GM23338 (cell line): ENCODE measurements around the gene PEX13. TPM values are rescaled to one million over a fixed set of nuclear protein-coding genes. Genes with fewer than 3 reads are reported as not detected.

Experiments
- ATAC-seq: fragments of 200-7000 bp; cut with Tn5 transposase; 3 replicates; pipeline ENCODE4 v1.9.1; 2020
- DNase-seq: peaks from one replicate; pipeline ENCODE4 v3.0.0-alpha.2; 2015; ENCODE audit warnings: low spot score
- H2AFZ ChIP-seq: fragments of 200-600 bp; sonication (generic); 2 replicates; pipeline ENCODE4 v1.8.0; 2016; ENCODE audit warnings: antibody characterized with exemption, mild to moderate bottlenecking, moderate library complexity
- H3F3A ChIP-seq: fragments of 200-600 bp; sonication (generic); replicated peaks from 2 replicates; pipeline ENCODE4 v1.8.0; 2017; ENCODE audit warnings: antibody characterized with exemption, mixed run types, low read depth
- H3K27ac ChIP-seq: fragments of 200-600 bp; sonication (generic); 2 replicates; pipeline ENCODE4 v1.6.1; 2016; ENCODE audit warnings: low read depth
- H3K27me3 ChIP-seq: fragments of 200-600 bp; sonication (generic); 2 replicates; pipeline ENCODE4 v1.8.0; 2016; ENCODE audit warnings: mild to moderate bottlenecking, mixed run types, moderate library complexity; ENCODE audit not compliant: insufficient read depth
- H3K36me3 ChIP-seq: fragments of 200-600 bp; sonication (generic); 2 replicates; pipeline ENCODE4 v1.8.0; 2016; ENCODE audit warnings: mild to moderate bottlenecking; ENCODE audit not compliant: insufficient read depth
- H3K4me1 ChIP-seq: fragments of 200-600 bp; sonication (generic); 2 replicates; pipeline ENCODE4 v1.8.0; 2016; ENCODE audit warnings: mild to moderate bottlenecking, moderate library complexity; ENCODE audit not compliant: insufficient read depth
- H3K4me2 ChIP-seq: fragments of 200-600 bp; sonication (generic); 2 replicates; pipeline ENCODE4 v1.7.1; 2017; ENCODE audit warnings: mixed run types
- H3K4me3 ChIP-seq: fragments of 200-600 bp; sonication (generic); 2 replicates; pipeline ENCODE4 v1.6.1; 2016; ENCODE audit warnings: mixed run types
- H3K79me2 ChIP-seq: fragments of 200-600 bp; sonication (generic); replicated peaks from 2 replicates; pipeline ENCODE4 v1.8.0; 2017; ENCODE audit warnings: mild to moderate bottlenecking; ENCODE audit not compliant: insufficient read depth
- H3K9me2 ChIP-seq: fragments of 200-600 bp; sonication (generic); 2 replicates; pipeline ENCODE4 v1.8.0; 2017; ENCODE audit not compliant: insufficient read depth
- H4K20me1 ChIP-seq: fragments of 200-600 bp; sonication (generic); replicated peaks from 2 replicates; pipeline ENCODE4 v1.8.0; 2017; ENCODE audit warnings: mild to moderate bottlenecking; ENCODE audit not compliant: insufficient read depth
- H3K27ac Mint-ChIP-seq: 2 replicates; pipeline ENCODE4 v1.8.0; 2020; ENCODE audit warnings: inconsistent platforms, mild to moderate bottlenecking, moderate library complexity, mixed read lengths
- H3K27me3 Mint-ChIP-seq: 3 replicates; pipeline ENCODE4 v1.8.0; 2022; ENCODE audit warnings: low read depth, mild to moderate bottlenecking, moderate library complexity, mixed read lengths, inconsistent platforms; ENCODE audit not compliant: insufficient read depth, poor library complexity
- H3K36me3 Mint-ChIP-seq: 3 replicates; pipeline ENCODE4 v1.8.0; 2021; ENCODE audit warnings: low read depth, mild to moderate bottlenecking, inconsistent platforms, moderate library complexity, mixed read lengths
- H3K4me1 Mint-ChIP-seq: 3 replicates; pipeline ENCODE4 v1.8.0; 2020; ENCODE audit warnings: mild to moderate bottlenecking, inconsistent platforms, mixed read lengths
- H3K4me3 Mint-ChIP-seq: 3 replicates; pipeline ENCODE4 v1.8.0; 2021; ENCODE audit warnings: moderate library complexity, mild to moderate bottlenecking, inconsistent platforms, mixed read lengths
- H3K9me3 Mint-ChIP-seq: 3 replicates; pipeline ENCODE4 v1.8.0; 2020; ENCODE audit warnings: moderate library complexity, mild to moderate bottlenecking, inconsistent platforms, mixed read lengths
- CREB1 ChIP-seq: fragments of 250-450 bp; sonication (Bioruptor Pico); IDR thresholded peaks from 2 replicates; pipeline ENCODE4 v1.5.0; 2020; ENCODE audit warnings: low read depth, mild to moderate bottlenecking, moderate library complexity
- ETS1 ChIP-seq: IDR thresholded peaks from 2 replicates; pipeline ENCODE4 v1.6.1; 2016; ENCODE audit warnings: antibody characterized with exemption
- EZH2 ChIP-seq: fragments of 200-600 bp; sonication (generic); IDR thresholded peaks from one replicate; pipeline ENCODE4 v1.8.0; 2017; ENCODE audit warnings: antibody characterized with exemption, mild to moderate bottlenecking, low read depth; ENCODE audit not compliant: unreplicated experiment
- EZH2phosphoT487 ChIP-seq: fragments of 200-600 bp; sonication (generic); IDR thresholded peaks from one replicate; pipeline ENCODE4 v1.8.1; 2018; ENCODE audit warnings: antibody characterized with exemption; ENCODE audit not compliant: unreplicated experiment
- JUNB ChIP-seq: IDR thresholded peaks from one replicate; pipeline ENCODE4 v1.6.1; 2016; ENCODE audit warnings: antibody characterized with exemption; ENCODE audit not compliant: unreplicated experiment
- NANOG ChIP-seq: IDR thresholded peaks from 2 replicates; pipeline ENCODE4 v1.6.1; 2016; ENCODE audit warnings: antibody characterized with exemption, borderline replicate concordance
- POLR2AphosphoS5 ChIP-seq: IDR thresholded peaks from 2 replicates; pipeline ENCODE4 v1.6.1; 2016; ENCODE audit warnings: antibody characterized with exemption, low read depth
- REST ChIP-seq: IDR thresholded peaks from one replicate; pipeline ENCODE4 v1.6.1; 2018; ENCODE audit warnings: antibody characterized with exemption; ENCODE audit not compliant: unreplicated experiment
- STAT1 ChIP-seq: IDR thresholded peaks from one replicate; pipeline ENCODE4 v1.6.1; 2016; ENCODE audit warnings: antibody characterized with exemption; ENCODE audit not compliant: unreplicated experiment
- ZNF114 ChIP-seq: fragments of 250-450 bp; sonication (Bioruptor Pico); IDR thresholded peaks from 2 replicates; pipeline ENCODE4 v1.5.0; 2020; ENCODE audit warnings: mild to moderate bottlenecking, moderate library complexity
- ZNF331 ChIP-seq: fragments of 250-450 bp; sonication (Bioruptor Pico); IDR thresholded peaks from 2 replicates; pipeline ENCODE4 v1.5.0; 2020; ENCODE audit warnings: low read depth, mild to moderate bottlenecking, moderate library complexity
- polyA plus RNA-seq: library from polyadenylated mRNA; unstranded; fragments of >200 nt; fragmentation: Nextera tagmentation; extraction: Ambion mirVana; gene quantifications from 2 replicates; pipeline ENCODE4 v1.2.1, GENCODE V29; 2016
- total RNA-seq: library from RNA; depleted of rRNA; stranded (reverse); fragments of >200 nt; shearing (Covaris generic); gene quantifications from 2 replicates; pipeline ENCODE4 v1.2.3, GENCODE V29; 2014
- TF ChIP-seq, protein P1 (sequence below): fragments of 250-450 bp; sonication (Bioruptor Pico); IDR thresholded peaks from 2 replicates; pipeline ENCODE4 v1.5.0; 2020; ENCODE audit warnings: mild to moderate bottlenecking, moderate library complexity
- TF ChIP-seq, protein P2 (sequence below), 2 experiments: fragments of 200-600 bp in 1 of 2; sonication (generic) in 1 of 2; conservative IDR thresholded peaks; 2 replicates each; pipeline versions ENCODE4 v1.5.1 to v1.6.1; 2016 to 2017; ENCODE audit warnings: antibody characterized with exemption in 2 of 2, low read depth in 2 of 2, mild to moderate bottlenecking in 2 of 2, moderate library complexity in 1 of 2

Gene PEX13
- total and polyA plus RNA-seq, 2 experiments from 2014 or later: 15.8 to 29.2 TPM

- H3K9me2 ChIP-seq: no peaks in the 10 kb centered on the region
- no peaks in the 10 kb centered on the region for H3K79me2 ChIP-seq
- H3K27me3 Mint-ChIP-seq: peaks cover 4% of the 10 kb centered on the region
- H3K27ac Mint-ChIP-seq: no peak overlapping the region
- ATAC-seq: no peak
- no peak overlapping the region for H3K4me3 ChIP-seq
- no peak for DNase-seq
- no peak overlapping the region for H3K27ac ChIP-seq
- no peaks in the 10 kb centered on the region for H4K20me1 ChIP-seq
- H3K4me3 Mint-ChIP-seq: no peak overlapping the region
- no peak overlapping the region for H3K4me2 ChIP-seq
- no peaks in the 10 kb centered on the region for H3K4me1 Mint-ChIP-seq
- TF ChIP-seq JUNB (no peak), EZH2phosphoT487 (no peak), ZNF114 (CRISPR knock-in tag) (no peak), ETS1 (no peak), STAT1 (no peak), CREB1 (CRISPR knock-in tag) (no peak), NANOG (no peak), REST (no peak), EZH2 (no peak), ZNF331 (no peak), POLR2AphosphoS5 (no peak)
- TF ChIP-seq, protein P1, sequence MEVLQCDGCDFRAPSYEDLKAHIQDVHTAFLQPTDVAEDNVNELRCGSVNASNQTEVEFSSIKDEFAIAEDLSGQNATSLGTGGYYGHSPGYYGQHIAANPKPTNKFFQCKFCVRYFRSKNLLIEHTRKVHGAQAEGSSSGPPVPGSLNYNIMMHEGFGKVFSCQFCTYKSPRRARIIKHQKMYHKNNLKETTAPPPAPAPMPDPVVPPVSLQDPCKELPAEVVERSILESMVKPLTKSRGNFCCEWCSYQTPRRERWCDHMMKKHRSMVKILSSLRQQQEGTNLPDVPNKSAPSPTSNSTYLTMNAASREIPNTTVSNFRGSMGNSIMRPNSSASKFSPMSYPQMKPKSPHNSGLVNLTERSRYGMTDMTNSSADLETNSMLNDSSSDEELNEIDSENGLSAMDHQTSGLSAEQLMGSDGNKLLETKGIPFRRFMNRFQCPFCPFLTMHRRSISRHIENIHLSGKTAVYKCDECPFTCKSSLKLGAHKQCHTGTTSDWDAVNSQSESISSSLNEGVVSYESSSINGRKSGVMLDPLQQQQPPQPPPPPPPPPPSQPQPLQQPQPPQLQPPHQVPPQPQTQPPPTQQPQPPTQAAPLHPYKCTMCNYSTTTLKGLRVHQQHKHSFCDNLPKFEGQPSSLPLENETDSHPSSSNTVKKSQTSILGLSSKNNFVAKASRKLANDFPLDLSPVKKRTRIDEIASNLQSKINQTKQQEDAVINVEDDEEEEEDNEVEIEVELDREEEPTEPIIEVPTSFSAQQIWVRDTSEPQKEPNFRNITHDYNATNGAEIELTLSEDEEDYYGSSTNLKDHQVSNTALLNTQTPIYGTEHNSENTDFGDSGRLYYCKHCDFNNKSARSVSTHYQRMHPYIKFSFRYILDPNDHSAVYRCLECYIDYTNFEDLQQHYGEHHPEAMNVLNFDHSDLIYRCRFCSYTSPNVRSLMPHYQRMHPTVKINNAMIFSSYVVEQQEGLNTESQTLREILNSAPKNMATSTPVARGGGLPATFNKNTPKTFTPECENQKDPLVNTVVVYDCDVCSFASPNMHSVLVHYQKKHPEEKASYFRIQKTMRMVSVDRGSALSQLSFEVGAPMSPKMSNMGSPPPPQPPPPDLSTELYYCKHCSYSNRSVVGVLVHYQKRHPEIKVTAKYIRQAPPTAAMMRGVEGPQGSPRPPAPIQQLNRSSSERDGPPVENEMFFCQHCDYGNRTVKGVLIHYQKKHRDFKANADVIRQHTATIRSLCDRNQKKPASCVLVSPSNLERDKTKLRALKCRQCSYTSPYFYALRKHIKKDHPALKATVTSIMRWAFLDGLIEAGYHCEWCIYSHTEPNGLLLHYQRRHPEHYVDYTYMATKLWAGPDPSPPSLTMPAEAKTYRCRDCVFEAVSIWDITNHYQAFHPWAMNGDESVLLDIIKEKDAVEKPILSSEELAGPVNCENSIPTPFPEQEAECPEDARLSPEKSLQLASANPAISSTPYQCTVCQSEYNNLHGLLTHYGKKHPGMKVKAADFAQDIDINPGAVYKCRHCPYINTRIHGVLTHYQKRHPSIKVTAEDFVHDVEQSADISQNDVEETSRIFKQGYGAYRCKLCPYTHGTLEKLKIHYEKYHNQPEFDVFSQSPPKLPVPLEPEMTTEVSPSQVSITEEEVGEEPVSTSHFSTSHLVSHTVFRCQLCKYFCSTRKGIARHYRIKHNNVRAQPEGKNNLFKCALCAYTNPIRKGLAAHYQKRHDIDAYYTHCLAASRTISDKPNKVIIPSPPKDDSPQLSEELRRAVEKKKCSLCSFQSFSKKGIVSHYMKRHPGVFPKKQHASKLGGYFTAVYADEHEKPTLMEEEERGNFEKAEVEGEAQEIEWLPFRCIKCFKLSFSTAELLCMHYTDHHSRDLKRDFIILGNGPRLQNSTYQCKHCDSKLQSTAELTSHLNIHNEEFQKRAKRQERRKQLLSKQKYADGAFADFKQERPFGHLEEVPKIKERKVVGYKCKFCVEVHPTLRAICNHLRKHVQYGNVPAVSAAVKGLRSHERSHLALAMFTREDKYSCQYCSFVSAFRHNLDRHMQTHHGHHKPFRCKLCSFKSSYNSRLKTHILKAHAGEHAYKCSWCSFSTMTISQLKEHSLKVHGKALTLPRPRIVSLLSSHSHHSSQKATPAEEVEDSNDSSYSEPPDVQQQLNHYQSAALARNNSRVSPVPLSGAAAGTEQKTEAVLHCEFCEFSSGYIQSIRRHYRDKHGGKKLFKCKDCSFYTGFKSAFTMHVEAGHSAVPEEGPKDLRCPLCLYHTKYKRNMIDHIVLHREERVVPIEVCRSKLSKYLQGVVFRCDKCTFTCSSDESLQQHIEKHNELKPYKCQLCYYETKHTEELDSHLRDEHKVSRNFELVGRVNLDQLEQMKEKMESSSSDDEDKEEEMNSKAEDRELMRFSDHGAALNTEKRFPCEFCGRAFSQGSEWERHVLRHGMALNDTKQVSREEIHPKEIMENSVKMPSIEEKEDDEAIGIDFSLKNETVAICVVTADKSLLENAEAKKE (CRISPR knock-in tag): no peak
- TF ChIP-seq, protein P2, sequence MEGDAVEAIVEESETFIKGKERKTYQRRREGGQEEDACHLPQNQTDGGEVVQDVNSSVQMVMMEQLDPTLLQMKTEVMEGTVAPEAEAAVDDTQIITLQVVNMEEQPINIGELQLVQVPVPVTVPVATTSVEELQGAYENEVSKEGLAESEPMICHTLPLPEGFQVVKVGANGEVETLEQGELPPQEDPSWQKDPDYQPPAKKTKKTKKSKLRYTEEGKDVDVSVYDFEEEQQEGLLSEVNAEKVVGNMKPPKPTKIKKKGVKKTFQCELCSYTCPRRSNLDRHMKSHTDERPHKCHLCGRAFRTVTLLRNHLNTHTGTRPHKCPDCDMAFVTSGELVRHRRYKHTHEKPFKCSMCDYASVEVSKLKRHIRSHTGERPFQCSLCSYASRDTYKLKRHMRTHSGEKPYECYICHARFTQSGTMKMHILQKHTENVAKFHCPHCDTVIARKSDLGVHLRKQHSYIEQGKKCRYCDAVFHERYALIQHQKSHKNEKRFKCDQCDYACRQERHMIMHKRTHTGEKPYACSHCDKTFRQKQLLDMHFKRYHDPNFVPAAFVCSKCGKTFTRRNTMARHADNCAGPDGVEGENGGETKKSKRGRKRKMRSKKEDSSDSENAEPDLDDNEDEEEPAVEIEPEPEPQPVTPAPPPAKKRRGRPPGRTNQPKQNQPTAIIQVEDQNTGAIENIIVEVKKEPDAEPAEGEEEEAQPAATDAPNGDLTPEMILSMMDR (conservative IDR thresholded peaks at IDR 0.05; ENCODE audit: low read depth in 2 of 2): no peak
- H3K27me3 ChIP-seq: no peaks in the 10 kb centered on the region; the same call in 1 of the 2 replicates
- no peaks in the 10 kb centered on the region for H3K9me3 Mint-ChIP-seq
- H3K36me3 ChIP-seq: no peaks in the 10 kb centered on the region
- H2AFZ ChIP-seq: no peak overlapping the region
- no peaks in the 10 kb centered on the region for H3K36me3 Mint-ChIP-seq
- H3K4me1 ChIP-seq: no peaks in the 10 kb centered on the region
- no peaks in the 10 kb centered on the region for H3F3A ChIP-seq
These were observed 42.9 kb upstream of the PEX13 start for GRCh38 chr2:60974652-60975051.
